A549 (cell line): ENCODE measurements around the gene PLPP6.

Source experiments
- CEBPB ChIP-seq, 2 experiments: fragments of >200 bp in 1 of 2; sonication (Bioruptor Twin) in 1 of 2; formaldehyde crosslinking in 1 of 2; IDR thresholded peaks; 2 replicates each; pipeline ENCODE4 v1.6.1; 2012 to 2016
- CHD2 ChIP-seq: fragments of 150-350 bp; IDR thresholded peaks from 2 replicates; pipeline ENCODE4 v1.6.1; 2014; ENCODE audit warnings: low read length; ENCODE audit not compliant: partially characterized antibody
- EP300 ChIP-seq, 2 experiments: fragments of >200 bp; sonication (Bioruptor Twin); formaldehyde crosslinking; IDR thresholded peaks; 2 replicates in 1 of 2; 3 replicates in 1 of 2; pipeline ENCODE4 v1.6.1; 2016 to 2017
- FOXS1 ChIP-seq: fragments of 250-450 bp; sonication (Bioruptor Pico); IDR thresholded peaks from 2 replicates; pipeline ENCODE4 v1.5.0; 2020; ENCODE audit warnings: mild to moderate bottlenecking, moderate library complexity
- JUN ChIP-seq, 2 experiments: fragments of >200 bp; sonication (Bioruptor Twin); formaldehyde crosslinking; IDR thresholded peaks; 2 replicates in 1 of 2; 3 replicates in 1 of 2; pipeline ENCODE4 v1.6.1; 2016 to 2017
- KDM1A ChIP-seq: fragments of 200-600 bp; sonication (generic); IDR thresholded peaks from 2 replicates; pipeline ENCODE4 v1.6.1; 2016; ENCODE audit warnings: low read depth, mild to moderate bottlenecking
- MAX ChIP-seq: IDR thresholded peaks from 2 replicates; pipeline ENCODE4 v1.6.1; 2012
- MAZ ChIP-seq: fragments of 150-350 bp; IDR thresholded peaks from 2 replicates; pipeline ENCODE4 v1.6.1; 2014; ENCODE audit warnings: antibody characterized with exemption, low read depth, low read length, borderline replicate concordance
- POLR2A ChIP-seq: IDR thresholded peaks from 2 replicates; pipeline ENCODE4 v1.6.1; 2012; ENCODE audit warnings: mild to moderate bottlenecking, low read length
- USF2 ChIP-seq: fragments of 450-650 bp; IDR thresholded peaks from 2 replicates; pipeline ENCODE4 v1.6.1; 2014; ENCODE audit warnings: antibody characterized with exemption
- ZNF302 ChIP-seq: fragments of 250-450 bp; sonication (Bioruptor Pico); IDR thresholded peaks from 2 replicates; pipeline ENCODE4 v1.9.0; 2021; ENCODE audit warnings: inconsistent platforms, mild to moderate bottlenecking, moderate library complexity
- TF ChIP-seq, protein P1 (sequence below): fragments of >200 bp; sonication (Bioruptor Twin); formaldehyde crosslinking; IDR thresholded peaks from 3 replicates; pipeline ENCODE4 v1.5.1; 2016
- TF ChIP-seq, protein P2 (sequence below): fragments of 200-600 bp; sonication (generic); IDR thresholded peaks from 2 replicates; pipeline ENCODE4 v1.6.1; 2016; ENCODE audit warnings: antibody characterized with exemption, mild to moderate bottlenecking, moderate library complexity

DNA sequence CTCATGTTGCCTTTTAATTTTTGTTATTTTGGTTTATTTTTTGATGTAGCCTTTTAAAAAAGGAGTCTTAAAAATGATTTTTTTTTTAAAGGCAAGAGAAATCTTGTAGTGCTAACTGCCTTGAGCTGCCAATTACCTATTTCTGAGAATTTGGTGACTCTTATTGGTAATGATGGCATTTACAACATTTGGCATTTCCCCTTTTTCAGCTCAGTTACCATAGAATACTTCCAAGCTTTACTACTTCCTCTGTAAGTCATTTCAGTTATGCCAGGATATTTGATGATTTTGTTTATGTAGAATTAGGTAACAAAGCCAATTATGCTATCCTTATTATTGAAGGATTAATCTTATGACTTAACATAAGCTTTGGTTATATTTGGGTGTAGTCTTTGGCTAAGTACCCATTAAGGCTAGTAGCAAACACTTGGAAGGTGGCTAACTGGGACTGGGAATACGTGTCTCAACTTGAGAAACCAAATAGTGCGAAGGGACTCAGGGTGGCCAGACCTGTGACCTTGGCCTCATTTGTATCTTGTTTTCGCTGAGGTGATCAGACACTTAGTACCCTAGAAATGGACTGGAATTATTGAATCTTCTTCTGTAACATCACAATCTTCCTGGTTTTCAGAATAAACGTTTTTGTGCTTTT is 45.0 kb downstream of the PLPP6 start:
- no peak for TF ChIP-seq EP300 (IDR thresholded peaks at IDR 0.05)
- TF ChIP-seq MAX = no peak
- TF ChIP-seq, protein P1, sequence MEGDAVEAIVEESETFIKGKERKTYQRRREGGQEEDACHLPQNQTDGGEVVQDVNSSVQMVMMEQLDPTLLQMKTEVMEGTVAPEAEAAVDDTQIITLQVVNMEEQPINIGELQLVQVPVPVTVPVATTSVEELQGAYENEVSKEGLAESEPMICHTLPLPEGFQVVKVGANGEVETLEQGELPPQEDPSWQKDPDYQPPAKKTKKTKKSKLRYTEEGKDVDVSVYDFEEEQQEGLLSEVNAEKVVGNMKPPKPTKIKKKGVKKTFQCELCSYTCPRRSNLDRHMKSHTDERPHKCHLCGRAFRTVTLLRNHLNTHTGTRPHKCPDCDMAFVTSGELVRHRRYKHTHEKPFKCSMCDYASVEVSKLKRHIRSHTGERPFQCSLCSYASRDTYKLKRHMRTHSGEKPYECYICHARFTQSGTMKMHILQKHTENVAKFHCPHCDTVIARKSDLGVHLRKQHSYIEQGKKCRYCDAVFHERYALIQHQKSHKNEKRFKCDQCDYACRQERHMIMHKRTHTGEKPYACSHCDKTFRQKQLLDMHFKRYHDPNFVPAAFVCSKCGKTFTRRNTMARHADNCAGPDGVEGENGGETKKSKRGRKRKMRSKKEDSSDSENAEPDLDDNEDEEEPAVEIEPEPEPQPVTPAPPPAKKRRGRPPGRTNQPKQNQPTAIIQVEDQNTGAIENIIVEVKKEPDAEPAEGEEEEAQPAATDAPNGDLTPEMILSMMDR = no peak
- no peak for TF ChIP-seq CHD2
- no peak for TF ChIP-seq USF2
- no peak for TF ChIP-seq POLR2A
- no peak for TF ChIP-seq ZNF302 (CRISPR knock-in tag)
- TF ChIP-seq KDM1A = no peak
- TF ChIP-seq FOXS1 (CRISPR knock-in tag) = no peak
- no peak for TF ChIP-seq MAZ
- TF ChIP-seq JUN (IDR thresholded peaks at IDR 0.05) = no peak
- TF ChIP-seq, protein P2, sequence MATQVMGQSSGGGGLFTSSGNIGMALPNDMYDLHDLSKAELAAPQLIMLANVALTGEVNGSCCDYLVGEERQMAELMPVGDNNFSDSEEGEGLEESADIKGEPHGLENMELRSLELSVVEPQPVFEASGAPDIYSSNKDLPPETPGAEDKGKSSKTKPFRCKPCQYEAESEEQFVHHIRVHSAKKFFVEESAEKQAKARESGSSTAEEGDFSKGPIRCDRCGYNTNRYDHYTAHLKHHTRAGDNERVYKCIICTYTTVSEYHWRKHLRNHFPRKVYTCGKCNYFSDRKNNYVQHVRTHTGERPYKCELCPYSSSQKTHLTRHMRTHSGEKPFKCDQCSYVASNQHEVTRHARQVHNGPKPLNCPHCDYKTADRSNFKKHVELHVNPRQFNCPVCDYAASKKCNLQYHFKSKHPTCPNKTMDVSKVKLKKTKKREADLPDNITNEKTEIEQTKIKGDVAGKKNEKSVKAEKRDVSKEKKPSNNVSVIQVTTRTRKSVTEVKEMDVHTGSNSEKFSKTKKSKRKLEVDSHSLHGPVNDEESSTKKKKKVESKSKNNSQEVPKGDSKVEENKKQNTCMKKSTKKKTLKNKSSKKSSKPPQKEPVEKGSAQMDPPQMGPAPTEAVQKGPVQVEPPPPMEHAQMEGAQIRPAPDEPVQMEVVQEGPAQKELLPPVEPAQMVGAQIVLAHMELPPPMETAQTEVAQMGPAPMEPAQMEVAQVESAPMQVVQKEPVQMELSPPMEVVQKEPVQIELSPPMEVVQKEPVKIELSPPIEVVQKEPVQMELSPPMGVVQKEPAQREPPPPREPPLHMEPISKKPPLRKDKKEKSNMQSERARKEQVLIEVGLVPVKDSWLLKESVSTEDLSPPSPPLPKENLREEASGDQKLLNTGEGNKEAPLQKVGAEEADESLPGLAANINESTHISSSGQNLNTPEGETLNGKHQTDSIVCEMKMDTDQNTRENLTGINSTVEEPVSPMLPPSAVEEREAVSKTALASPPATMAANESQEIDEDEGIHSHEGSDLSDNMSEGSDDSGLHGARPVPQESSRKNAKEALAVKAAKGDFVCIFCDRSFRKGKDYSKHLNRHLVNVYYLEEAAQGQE = no peak
- TF ChIP-seq CEBPB (IDR thresholded peaks at IDR 0.05) = no peak
